Stimulated activated CD4-positive, alpha-beta T cell treated with anti-CD3 and anti-CD28 coated beads, Interleukin-15, amount 100 ng/mL, for 48 hours (primary cell): ENCODE results near the gene SERPINB10.
"Not testable (repeated sequence)": the region's sequence is repeated elsewhere in the genome, so short reads cannot be mapped to it uniquely, and the experiment has no call there.

Experiments used
- DNase-seq, 2 donors: peaks; one replicate each; pipeline ENCODE4 v3.0.0-alpha.2; 2020; ENCODE audit warnings: low read depth in 2 of 2

The SERPINB10 gene

GRCh38 chr18:63892566-63892965, 15.2 kb upstream of the SERPINB10 start:
- no peak for DNase-seq

DNA sequence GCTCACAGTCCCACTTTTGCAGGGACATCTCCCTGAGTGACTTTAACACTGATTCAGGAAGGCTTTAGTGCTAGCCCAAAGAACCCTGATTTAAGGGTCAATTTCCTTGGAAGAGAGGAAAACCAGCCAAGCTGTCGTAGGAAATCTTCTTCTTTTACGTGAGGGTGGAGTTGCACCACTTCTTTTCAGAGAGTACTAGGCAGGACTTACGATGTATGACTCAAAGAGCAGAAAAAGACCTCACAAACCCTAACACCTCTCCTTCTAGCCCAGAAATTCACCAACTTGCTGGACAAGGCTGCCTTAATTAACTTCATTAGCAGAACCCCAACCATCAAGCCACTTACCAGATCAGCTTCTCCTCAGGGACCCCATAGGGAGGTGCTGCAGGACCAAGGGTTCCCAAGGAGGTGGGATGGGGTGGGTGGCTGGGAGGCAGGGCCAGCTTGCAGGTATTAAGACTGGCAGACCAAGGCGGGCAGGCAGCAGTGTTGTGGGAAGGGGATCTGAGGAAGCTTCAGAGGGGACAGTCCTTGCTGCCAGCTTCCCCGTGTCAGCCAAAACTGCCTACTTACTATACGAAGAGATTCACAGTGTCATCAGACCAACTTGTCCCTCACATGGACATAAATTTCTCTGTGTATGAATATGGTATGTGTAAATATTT, 13.5 kb upstream of the SERPINB10 start:
- DNase-seq = no peak

GRCh38 chr18:63895190-63895589, 12.6 kb upstream of the SERPINB10 start:
- no peak for DNase-seq

- no peak for DNase-seq
Observed at GRCh38 chr18:63897072-63897471, 10.7 kb upstream of the SERPINB10 start.

GRCh38 chr18:63899206-63899605, 8.6 kb upstream of the SERPINB10 start:
- no peak for DNase-seq

DNA sequence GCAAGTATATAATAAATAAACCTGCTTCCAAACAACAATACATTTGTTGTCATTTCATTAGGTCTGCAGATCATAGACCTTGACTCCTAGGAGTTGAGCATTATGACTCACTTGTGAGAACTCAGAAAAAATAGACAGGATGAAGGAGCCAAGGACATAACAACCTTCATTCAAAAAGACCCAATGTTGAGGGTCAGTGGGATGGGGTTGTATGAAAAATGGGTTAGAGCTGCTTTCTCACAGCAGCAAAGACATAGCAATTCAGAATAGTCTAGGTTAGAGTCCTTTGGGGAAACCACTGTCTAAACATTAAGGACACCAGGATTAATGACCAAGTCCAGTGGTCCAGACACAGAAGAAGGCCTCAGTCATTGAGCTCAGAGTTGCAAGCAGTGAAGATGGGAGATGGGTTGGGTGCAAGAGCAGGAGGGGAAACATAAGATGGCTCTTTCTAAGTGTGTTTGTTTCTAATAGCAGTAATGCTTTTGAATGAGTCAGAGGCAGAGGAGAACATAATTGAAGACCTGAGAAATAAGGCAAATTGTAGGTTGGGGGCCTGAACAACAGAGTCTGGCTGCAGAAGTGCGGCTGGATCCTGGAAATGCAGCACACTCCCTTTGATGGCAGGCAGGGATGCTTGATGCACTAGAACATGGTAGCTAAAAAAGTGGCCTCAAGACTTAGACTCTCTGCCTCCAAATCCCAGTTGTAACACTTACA, 3.7 kb upstream of the SERPINB10 start:
- DNase-seq = no peak

GRCh38 chr18:63904694-63905093, 3.1 kb upstream of the SERPINB10 start:
- DNase-seq = no peak

DNA sequence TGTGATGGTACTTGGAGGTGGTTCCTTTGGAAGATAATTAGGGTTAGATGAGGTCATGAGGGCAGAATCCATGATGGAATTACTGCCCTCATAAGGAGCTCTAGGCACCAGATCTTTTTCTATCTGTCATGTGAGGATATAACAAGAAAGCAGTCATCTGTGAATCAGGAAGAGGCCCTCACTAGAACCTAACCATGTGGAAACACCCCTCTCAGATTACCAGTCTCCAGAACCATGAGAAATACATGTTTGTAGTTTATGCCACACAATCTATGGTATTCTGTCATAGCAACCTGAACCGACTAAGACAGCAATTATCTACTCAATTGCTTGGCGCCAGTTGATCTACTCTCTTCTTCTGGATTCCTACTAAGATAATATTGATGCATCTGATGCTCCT, 2.4 kb upstream of the SERPINB10 start:
- no peak for DNase-seq

DNA sequence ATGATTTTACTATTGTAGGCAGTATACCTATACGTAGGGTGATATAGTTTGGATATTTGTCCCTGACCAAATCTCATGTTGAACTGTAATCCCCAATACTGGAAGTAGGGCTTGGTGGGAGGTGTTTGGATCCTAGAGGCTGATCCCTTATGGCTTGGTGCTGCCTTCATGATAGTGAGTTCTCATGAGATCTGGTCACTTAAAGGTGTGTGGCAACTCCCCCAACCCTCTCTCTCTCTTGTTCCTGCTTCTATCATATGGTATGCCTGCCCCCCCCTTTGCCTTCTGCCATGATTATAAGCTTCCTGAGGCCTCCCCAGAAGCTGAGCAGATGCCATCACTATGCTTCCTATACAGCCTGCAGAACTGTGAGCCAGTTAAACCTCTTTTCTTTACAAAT, 1.7 kb upstream of the SERPINB10 start:
- no peak for DNase-seq

DNA sequence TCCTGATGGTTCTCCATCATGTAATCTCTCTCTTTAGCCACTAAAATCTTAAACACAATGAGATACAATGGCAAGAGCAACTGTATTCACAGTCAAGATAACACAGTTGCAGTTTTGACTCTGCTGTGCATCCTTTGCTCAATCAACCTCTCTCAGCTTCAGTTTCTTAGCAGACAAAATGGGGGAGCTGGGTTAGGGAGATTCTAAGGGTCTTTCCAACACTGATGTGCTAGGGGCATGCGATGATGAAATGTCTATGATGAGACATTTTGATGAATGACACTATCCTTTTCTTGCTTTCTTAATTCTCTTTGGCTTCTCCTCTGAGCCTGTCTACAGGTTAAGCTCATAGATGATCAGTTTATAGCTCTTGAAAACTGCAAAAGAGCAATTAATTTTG, 1.1 kb downstream of the SERPINB10 start:
- no peak for DNase-seq

DNA sequence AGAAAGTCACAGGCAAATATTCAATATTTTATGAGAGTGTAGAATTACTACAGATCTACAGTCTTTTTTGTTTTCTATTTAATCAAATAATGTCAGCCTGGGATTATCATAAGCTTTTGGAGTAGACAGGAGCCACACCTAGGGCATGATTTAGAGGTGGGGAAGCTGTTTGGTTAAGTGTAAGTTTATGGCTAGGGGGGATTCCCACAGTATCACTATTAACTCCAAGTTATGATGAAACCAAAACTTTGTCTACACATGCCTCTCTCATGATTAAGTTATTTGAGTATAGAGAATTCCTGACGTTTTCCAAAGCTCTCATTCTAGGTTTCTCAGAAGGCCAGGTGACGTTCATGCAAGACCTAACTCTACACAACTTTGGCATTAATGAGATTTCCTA, 2.1 kb downstream of the SERPINB10 start:
- no peak for DNase-seq

GRCh38 chr18:63917817-63918216, 10.1 kb downstream of the SERPINB10 start:
- DNase-seq = no peak

GRCh38 chr18:63922049-63922448, 14.3 kb downstream of the SERPINB10 start:
- no peak for DNase-seq

DNA sequence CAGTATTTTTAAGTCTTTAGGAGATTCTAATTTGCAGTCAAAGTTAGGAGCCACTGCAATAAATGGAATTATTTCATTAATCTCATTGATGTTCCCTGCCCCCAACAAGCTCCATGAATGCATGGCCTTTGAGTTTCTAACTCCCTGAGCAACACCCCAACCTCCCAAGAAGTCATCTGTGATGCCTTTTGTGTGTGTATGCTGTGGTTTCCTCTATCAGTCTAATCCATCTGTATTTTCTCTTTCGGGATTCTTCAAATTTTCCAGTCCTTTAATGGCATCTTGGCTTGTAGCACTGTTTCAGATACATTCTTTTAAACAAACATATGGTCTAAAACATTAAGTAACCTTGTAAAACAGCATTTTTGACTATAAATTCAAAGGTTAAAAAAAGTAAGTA, 16.8 kb downstream of the SERPINB10 start:
- DNase-seq = no peak

DNA sequence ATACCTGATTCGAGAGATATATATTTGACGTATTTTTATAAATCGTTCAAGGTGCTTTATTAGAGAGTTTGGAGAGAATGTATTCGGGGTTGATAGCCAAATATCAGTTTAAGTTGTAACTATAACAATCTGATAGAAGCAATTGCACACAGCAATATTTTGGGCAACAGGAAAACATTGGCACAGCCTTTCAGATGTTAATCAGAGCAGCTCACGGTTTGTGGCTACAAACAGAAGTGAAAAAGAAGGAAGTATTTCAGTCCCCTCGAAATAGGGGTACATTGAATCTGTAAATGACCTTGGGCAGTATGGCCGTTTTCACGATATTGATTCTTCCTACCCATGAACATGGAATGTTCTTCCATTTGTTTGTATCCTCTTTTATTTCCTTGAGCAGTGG, 20.6 kb downstream of the SERPINB10 start:
- no peak for DNase-seq

DNA sequence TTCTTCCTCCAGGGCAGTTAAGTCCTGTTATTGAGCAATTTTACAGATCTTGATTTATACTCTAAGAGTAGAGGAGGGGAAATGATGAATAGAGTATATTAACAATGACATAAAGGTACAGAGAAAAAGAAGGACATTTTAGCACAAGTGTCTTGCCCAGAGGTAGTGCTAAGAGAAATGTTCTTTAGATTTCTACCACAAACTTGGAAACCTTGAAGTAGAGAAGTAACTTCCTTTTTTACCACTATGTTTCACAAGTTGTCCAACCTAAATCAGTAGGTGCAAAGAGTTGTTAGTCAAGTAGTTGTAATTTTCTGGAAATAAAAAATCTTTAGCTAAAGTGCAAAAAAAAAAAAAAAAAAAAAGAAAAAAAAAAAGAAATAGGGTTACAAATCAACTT, 21.6 kb downstream of the SERPINB10 start:
- DNase-seq = not testable (repeated sequence)

DNA sequence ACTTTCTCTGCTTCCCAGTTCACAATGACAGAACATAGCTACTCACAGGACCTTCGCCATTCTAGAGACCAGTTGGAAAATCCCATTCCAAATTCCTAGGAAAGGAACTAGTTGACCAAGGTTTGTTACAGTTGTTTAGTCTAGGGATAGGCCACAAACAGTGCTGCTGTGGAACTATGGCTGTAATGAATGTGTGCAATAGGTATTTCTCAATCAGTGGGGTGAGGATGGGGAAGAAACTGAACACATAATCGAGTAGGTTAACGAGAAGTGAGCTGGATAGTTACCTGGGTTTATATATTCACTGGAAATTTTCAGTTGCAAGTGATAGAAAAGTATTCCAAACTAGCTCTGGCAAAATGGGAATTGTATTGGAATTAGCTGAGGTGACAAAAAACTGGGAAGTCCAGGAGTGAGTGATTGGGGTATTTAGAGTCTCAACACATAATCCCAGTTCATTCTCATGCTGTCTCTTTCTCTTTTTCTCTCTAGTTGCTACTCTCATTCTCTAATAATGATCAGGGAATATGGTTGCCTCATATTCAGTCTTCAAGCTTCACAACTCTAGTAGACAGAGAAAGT, 23.1 kb downstream of the SERPINB10 start:
- DNase-seq = no peak

- peak; percentile 33 to 49 for DNase-seq
Observed at GRCh38 chr18:63936156-63936931, 28.6 kb downstream of the SERPINB10 start.

DNA sequence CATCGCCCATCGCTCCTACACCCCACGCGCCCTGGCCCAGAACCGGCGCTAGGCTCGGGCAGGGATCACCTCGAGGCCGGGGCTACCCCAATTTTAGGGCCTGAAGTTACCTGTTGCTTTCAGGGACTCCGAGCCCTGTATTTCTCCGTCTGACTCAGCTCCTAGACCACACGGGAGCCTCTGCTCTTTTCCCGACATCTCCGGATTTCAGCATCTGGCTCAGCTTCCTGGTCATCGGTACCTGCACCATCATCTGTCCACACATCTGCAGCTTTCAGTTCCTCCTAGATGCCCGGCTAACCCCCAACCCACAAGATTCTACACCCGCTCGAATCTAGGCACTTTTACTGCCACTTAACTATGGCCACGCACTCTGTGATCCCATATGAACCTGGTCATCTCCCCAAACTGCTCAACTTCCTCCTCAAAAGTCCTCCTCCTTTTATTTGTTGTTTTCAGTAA, 29.2 kb downstream of the SERPINB10 start:
- no peak for DNase-seq

DNA sequence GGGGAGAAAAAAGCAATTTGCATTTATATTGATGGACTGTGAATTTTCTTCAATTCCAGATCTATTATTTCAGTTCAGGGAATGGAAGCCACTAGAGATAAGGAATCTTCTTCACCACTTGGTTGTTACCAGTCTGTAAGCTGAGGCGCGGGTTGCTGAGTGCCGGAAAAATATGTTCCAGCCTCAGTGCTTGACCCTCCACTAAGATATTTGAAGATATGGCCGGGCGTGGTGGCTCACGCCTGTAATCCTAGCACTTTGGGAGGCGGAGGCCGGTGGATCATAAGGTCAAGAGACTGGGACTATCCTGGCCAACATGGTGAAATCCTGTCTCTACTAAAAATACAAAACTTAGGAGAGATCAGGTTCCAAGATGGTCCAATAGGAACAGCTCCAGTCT, 32.2 kb downstream of the SERPINB10 start:
- DNase-seq = no peak

- not testable (repeated sequence) for DNase-seq
Observed at GRCh38 chr18:63940543-63941050, 32.8 kb downstream of the SERPINB10 start.
